Glomerular endothelial cell (primary cell): Measurements from ENCODE around the gene DNAJC30. TPM values are rescaled to one million over a fixed set of nuclear protein-coding genes. Genes with fewer than 3 reads are reported as not detected.

Source experiments
- DNase-seq: peaks from one replicate; pipeline ENCODE4 v3.0.0-alpha.2; 2011; ENCODE audit warnings: low read depth, low spot score; ENCODE audit errors: extremely low read depth
- total RNA-seq: library from RNA; depleted of rRNA; stranded (reverse); fragments of >200 nt; gene quantifications from 2 replicates; pipeline ENCODE4 v1.2.3, GENCODE V29; 2015

The DNAJC30 gene
- total RNA-seq, 1 donor from 2014 or later, result 5.4 TPM

DNA sequence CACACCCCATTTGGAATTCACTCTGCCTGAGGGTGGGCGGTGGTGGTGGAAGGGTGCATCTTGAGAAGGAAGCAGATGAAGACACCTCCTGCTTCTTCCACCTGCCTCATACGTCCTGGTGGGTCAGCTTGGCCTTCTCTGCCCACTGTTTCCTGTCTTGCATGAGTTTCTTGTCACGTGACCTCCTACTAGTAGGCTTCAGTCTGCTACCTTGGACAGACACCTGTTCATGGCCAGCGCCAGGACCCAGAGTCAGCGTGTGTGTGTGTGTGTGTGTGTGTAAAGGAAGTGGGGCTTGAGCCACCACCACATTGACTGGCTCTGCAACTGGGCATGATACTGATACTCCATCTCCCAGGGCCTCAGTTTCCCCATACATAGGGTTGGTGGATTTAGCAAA, 32.7 kb downstream of the DNAJC30 start:
- DNase-seq, result no peak

DNA sequence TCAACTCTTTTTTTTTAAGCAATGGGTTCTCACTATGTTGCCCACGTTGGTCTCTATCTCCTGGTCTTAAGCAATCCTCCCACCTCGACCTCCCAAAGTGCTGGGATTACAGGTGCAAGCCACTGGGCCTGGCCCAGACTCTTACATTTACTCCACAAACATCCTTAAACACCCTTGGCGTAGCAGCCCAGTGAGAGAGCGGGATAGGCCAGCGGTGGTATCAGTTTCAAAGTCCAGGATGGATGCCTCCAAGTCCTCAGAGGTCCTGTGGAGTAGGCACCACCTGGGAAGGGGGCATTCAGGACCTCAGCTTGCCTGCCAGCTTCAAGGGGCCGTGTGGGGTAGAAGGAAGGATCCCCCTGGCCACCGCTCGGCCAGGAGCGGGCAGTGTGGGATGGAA, 33.7 kb downstream of the DNAJC30 start:
- DNase-seq, result no peak

DNA sequence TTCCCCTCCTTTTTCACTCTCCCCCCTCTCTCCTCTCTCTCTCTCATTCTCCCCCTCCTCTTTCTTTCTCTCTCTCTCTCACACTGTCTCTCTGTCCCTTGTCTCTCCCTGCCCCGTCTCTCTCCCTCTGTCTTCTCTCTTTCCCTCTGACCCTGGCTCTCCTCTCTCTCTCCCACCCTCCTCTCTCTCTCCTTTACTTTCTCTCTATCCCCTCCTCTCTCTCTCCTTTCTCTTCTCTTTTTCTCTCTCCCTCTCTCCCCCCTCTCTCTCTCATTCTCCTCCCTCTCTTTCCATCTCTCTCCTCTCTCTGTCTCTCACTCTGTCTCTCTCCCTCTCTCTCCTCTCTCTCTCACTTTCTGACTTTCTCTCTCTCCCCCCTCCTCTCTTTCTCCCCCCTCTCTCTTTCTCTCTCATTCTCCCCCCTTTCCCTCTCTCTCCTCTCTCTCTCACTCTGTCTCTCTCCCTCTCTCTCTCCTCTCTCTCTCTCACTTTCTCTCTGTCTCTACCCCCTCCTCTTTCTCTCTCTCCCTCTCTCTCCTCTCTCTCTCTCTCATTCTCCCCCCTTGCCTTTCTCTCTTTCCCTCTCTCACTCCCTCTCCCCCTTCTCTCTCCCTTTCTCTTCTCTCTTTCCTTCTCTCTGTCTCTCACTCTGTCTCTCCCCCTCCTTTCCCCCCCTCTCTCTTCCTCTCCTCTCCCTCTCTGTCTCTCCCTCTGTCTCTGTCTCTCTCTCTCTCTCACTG, 34.5 kb downstream of the DNAJC30 start:
- no peak for DNase-seq

DNA sequence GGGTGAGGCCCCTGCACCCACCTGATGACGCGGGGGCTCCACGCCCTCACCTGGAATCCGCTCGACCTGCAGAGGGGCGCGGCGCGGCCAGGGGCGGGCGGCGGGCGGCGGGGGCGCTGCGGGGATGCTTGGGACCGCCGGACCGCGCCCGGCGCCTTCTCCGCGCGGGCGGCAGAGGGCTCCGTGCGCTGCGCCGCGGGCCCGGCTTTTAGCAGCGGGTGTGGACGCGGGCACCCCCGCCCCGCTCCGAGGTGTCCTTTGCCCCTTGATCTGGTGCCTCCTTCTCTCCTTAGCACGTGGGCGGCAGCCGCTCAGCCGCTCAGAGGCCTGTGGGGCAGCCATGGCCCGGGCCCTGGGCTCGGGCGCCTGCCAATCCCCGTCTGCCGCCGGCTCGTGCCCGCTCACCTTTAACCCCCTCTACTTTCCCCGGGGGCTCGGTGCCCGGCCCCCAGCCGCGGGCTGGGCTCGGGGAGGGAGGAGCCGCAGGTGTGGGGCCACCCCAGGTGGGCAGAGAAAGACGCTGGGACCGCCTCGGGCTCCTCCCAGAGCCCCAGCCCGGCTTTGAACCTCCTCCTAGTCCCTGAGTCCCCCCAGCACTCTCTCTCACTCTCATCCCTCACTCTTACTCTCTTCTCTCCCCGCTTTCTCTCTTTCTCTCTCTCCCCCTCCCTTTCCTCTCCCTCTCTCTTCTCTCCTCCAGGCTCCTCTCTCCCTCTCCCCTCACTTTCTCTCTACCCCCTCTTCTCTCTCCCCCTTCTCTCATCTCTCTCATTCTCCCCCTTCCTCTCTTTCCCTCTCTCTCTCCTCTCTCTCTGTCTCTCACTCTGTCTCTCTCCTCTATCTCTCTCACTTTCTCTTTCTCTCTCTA, 35.3 kb downstream of the DNAJC30 start:
- DNase-seq, result no peak

DNA sequence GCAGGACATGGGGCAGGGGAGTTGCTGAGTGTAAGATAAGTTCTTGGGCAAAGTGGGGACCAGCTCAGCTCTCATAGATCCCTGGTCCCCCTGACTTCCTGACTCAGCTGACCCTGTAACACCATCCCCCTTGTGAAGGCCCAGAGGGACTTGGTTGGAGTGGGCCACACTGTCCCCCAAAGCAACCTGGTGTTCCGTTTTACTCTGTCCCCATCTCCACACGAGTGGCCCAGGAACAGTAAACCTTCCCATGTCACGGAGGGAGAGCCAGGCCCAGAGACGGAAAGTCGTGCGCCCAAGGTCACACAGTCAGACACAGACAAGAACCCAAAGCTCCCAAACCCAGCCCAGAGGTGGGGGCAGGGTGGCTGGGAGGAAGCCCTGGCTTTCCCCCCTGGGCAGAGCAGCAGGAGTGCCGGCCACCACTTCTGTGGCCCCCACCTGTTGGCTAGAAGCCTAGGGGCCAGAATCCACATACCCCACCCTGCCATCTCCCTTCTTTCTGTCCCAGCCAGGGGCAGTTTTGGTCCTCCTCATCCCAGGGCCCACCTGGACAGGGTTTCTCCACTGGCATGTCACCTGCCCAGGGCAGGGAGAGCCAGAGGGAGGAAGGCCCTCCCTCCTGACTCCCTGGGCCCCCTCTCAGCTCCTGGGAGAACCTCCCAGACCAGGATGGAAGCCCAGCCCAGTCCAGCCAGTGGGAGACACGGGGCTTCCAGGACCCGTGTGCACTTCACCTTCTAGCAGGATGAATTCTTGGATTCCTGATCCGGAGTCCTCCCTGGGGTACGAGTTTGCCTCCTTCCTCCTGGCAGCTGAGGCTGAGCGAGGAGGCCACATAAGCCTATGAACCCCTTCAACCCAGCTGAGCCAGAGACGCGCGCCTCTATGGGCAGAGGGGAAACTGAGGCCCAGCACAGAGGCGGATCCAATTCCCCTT, 36.2 kb downstream of the DNAJC30 start:
- no peak for DNase-seq

DNA sequence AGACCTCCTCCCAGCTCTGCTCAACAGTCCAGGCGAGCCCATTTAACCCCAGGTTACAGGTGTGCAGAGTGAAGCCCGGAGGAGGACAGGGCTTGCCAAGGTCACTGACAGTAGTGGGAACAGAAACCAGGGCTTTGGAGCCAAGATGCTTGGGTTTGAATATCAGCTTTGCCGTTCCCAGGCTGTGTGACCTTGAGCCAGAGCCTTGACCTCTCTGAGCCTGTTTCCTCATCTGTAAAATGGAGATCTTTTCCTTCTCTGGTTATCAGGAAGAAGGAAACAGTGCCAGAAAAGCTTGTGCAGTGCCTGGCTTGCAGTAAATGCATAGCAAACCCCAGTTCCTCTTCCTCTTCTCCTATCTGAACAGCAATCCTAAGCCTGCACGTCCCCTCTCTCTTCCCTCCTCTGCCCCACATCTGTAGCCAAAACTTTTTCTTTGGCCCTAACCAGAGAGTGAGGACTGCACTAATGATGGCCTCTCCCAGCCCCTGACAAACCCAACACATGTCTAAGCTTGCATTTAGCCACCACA, 37.5 kb downstream of the DNAJC30 start:
- DNase-seq, result no peak

DNA sequence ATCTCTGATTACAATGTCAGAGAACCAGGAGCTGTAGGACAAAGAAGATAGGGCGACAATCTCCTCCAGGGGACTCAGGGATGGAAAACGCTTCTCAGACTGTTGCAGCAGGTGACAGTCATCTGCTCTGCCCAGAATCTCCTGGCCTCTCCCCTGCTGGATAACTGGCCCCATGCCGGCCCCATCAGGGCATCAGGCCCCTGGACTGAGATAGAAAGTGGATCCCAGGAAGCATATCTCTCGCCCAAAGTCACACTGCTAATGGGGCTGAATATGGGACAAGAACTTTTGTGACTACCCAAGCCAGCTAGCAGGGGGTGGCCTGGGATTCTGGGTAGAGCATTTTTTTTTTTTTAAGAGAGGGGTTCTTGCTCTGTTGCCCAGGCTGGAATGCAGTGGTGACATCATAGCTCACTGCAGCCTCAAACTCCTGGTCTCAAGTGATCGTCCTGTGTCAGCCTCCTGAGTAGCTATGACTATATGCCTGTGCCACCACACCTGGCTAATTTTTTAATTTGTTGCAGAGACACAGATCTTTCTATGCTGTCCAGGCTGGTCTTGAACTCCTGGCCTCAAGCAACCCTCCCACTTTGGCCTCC, 38.5 kb downstream of the DNAJC30 start:
- no peak for DNase-seq

DNA sequence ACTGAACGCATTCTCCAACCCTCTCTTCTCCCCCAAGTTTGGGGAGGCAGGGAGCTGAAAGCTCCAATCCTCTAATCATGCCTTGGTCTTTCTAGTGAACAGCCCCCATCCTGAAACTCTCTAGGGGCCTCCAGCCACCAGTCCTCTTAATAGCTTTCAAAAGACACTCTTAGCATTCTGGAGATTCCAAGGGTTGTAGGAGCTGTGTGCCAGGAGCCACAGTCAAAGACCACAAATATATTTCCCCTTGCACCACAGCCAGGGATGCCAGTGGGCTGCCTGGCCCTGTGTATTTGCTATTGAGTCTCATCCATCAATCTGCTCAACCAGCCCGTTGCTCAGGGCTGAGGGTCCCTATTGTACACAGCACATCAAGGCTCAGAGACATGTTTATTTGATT, 40.4 kb downstream of the DNAJC30 start:
- no peak for DNase-seq

DNA sequence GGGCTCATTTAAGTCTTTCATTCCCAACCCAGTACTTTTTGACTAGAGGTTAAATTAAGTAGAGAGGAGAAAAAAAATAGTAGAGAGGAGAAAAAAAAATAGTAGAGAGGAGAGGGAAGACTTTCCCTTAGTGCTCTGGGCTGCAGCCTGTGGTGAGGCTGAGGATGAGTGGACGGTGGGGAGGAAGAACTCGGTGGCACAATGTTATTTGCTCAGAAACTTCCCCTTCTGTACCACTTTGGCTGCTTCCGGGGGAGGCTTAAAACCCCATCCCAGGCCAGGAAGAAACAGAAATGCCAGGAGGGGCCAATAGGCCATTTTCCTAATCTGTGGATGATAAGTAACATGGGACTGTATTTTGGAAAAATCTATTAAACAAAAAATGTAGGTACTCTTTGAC, 44.3 kb downstream of the DNAJC30 start:
- no peak for DNase-seq

DNA sequence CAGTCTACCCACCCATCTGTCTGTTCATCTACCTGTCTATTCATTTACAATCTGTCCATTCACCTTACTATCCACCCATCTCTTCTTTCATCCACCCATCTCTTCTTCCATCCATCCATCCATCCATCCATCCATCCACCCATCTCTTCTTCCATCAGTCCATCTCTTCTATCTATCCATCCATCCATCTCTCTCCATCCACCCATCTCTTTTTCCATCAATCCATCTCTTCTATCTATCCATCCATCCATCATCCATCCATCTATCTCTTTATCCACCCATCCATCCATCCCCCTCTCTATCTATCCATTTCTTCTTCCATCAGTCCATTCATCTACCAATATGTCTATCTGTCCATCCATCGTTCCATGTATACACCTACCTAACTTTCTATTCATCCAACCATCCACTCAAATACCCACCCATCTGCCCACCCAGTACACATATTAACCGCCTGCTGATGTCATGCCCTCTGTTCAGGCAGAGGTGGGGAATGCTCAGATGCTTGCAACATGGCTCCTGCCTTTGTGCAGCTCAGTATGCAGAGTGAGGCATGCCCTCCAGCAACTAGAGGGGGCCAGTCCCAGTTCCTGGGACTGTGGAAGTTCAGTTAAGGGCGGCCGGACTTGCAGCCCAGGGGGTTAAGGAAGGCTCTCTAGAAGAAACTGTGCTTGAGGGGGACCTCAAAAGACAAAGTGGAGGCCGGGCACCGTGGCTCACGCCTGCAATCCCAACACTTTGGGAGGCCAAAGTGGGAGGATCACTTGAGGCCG, 47.6 kb downstream of the DNAJC30 start:
- DNase-seq, result no peak

DNA sequence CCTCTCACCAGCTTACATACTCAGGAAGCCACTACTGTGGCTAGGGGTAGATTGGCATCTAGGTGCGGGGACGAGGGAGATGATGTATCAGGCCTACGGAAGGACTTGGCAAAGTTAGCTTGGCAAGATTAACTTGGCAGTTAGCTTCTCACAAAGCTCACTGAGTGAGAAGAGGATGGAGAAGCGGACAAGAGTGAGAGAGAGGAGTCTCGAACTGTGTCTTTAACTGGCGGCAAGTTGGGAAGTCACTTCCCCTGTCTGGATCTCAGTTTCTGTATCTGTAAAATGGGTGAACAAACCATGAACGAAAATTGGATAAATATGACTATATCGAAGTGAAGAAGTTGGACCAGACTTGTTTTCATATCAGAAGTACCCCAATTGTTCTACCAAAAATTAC, 49.4 kb downstream of the DNAJC30 start:
- no peak for DNase-seq

DNA sequence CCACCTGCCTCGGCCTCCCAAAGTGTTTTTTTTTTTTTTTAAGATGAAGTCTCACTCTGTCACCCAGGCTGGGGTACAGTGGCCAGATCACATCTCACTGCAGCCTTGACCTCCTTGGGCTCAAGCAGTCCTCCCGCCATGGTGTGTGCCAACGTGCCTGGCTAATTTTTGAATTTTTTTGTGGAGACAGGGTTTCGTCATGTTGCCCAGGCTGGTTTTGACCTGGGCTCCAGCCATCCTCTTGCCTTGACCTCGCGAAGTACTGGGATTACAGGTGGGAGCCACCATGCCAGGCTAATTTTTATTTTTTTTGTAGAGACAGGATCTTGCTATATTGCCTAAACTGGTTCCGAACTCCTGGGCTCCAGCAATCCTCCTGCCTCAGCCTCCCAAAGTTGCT, 49.9 kb downstream of the DNAJC30 start:
- DNase-seq, result no peak

DNA sequence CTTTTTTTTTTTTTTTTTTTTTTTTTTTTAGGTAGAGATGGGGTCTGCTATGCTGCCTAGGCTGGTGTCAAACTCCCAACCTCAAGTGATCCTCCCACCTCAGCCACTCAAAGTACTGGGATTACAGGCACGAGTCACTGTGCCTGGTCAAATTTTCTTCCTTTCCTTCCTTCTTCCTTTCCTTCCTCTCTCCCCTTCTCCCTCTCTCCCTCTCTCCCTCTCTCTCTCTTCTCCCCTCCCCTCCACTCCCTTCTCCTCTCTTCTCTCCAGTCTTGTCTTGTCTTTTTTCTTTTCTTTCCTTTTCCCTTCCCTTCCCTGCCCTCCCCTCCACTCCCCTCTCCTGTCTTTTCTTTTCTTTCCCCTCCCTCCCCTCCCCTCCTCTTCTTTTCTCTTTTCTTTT, 51.7 kb downstream of the DNAJC30 start:
- DNase-seq, result no peak

Other genes starting within 250 kb of the DNAJC30 start
- 1.6 and 1.9 TPM in 2 replicates for gene FZD9, start 249.7 kb downstream of the DNAJC30 start, total RNA-seq
- 43.4 and 57.2 TPM in 2 replicates for gene BAZ1B, start 161.2 kb downstream of the DNAJC30 start, total RNA-seq
- 53.7 and 60.2 TPM in 2 replicates for gene BCL7B, start 125.8 kb downstream of the DNAJC30 start, total RNA-seq
- 43.4 and 70.9 TPM in 2 replicates for gene TBL2, start 104.9 kb downstream of the DNAJC30 start, total RNA-seq
- not detected in 2 replicates for gene MLXIPL, start 58.9 kb downstream of the DNAJC30 start, total RNA-seq
- 2.8 and 6.9 TPM in 2 replicates for gene VPS37D, start 15.6 kb downstream of the DNAJC30 start, total RNA-seq
- gene BUD23, start 144 bp upstream of the DNAJC30 start, total RNA-seq, result 57.3 and 59.3 TPM in 2 replicates
- gene STX1A, start 36.2 kb upstream of the DNAJC30 start, total RNA-seq, result 19.5 and 22.0 TPM in 2 replicates
- 12.4 and 14.3 TPM in 2 replicates for gene ABHD11, start 55.3 kb upstream of the DNAJC30 start, total RNA-seq
- gene CLDN3, start 86.8 kb upstream of the DNAJC30 start, total RNA-seq, result not detected in 2 replicates
- gene CLDN4, start 147.5 kb upstream of the DNAJC30 start, total RNA-seq, result 0.93 and 9.4 TPM in 2 replicates
- 0.41 and 5.3 TPM in 2 replicates for gene METTL27, start 159.1 kb upstream of the DNAJC30 start, total RNA-seq
- not detected in 2 replicates for gene TMEM270, start 177.7 kb upstream of the DNAJC30 start, total RNA-seq